Gastrocnemius medialis (tissue), 4 donors: ENCODE measurements around the gene STAT6.

Source experiments
- POLR2A ChIP-seq, 2 donors: fragments of 450-650 bp; IDR thresholded peaks; one replicate each; pipeline ENCODE4 v1.6.1; 2017; ENCODE audit warnings: antibody characterized with exemption in 2 of 2, mild to moderate bottlenecking in 2 of 2, moderate library complexity in 2 of 2
- TF ChIP-seq, protein P1 (sequence below), 5 experiments: fragments of 450-650 bp in 3 of 5; fragments of 200-600 bp in 2 of 5; sonication (generic) in 2 of 5; IDR thresholded peaks in 4 of 5; conservative IDR thresholded peaks in 1 of 5; 1 replicate in 4 of 5; 2 replicates in 1 of 5; pipeline ENCODE4 v1.5.1; 2016 to 2019; ENCODE audit warnings: antibody characterized with exemption in 5 of 5, mild to moderate bottlenecking in 3 of 5, moderate library complexity in 3 of 5

DNA sequence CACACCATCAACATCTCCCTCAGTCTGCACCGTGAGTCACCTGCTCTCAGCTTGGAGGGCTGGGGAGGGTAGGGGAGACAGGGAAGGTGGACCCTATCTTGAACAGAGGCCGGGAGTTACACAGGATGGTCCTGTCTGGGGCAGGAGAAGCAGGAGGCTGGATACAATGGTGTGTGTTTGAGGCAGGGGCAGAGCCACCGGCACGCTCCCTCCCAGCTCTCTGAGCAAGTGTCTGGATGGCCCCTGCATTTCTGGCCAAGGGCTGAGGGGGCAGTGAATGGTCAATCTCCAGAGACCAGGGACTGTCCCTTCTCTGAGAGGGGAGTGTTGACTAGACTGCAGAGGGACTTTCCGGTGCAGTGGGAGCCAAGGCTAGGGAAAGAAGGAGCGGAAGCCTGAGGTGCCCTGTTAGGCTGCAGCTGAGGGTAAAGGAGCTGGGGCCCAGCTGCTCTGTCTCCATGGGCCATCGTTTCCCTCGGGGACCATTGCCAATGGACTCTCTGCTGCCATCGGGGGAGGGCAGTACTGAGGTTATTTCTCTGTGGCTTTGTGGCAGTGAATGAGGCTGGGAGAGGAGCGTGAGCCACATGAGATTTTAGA, 34.4 kb upstream of the STAT6 start:
- TF ChIP-seq, protein P1, sequence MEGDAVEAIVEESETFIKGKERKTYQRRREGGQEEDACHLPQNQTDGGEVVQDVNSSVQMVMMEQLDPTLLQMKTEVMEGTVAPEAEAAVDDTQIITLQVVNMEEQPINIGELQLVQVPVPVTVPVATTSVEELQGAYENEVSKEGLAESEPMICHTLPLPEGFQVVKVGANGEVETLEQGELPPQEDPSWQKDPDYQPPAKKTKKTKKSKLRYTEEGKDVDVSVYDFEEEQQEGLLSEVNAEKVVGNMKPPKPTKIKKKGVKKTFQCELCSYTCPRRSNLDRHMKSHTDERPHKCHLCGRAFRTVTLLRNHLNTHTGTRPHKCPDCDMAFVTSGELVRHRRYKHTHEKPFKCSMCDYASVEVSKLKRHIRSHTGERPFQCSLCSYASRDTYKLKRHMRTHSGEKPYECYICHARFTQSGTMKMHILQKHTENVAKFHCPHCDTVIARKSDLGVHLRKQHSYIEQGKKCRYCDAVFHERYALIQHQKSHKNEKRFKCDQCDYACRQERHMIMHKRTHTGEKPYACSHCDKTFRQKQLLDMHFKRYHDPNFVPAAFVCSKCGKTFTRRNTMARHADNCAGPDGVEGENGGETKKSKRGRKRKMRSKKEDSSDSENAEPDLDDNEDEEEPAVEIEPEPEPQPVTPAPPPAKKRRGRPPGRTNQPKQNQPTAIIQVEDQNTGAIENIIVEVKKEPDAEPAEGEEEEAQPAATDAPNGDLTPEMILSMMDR (IDR thresholded peaks at IDR 0.05 in 4 of 5, conservative IDR thresholded peaks at IDR 0.05 in 1 of 5), result no peak
- TF ChIP-seq POLR2A (IDR thresholded peaks at IDR 0.05), result no peak
